Astrocyte (in vitro differentiated cells and primary cell): Measurements from ENCODE around the gene RYR2. TPM values are rescaled to one million over a fixed set of nuclear protein-coding genes. Genes with fewer than 3 reads are reported as not detected.

ENCODE experiments used
- DNase-seq: peaks from one replicate; pipeline ENCODE4 v3.0.0-alpha.2; 2010; ENCODE audit warnings: low read depth
- FAIRE-seq: peaks from 2 replicates; lab custom pipeline; 2011; peaks lifted over from hg19 to GRCh38; lab: Jason Lieb, UNC
- H2AFZ ChIP-seq: 2 replicates; pipeline ENCODE4 v1.6.0; 2012; ENCODE audit warnings: low read depth, low read length, inconsistent platforms
- H3K27ac ChIP-seq: 2 replicates; pipeline ENCODE4 v1.5.1; 2011; ENCODE audit warnings: low read depth, low read length, inconsistent platforms
- H3K27me3 ChIP-seq: 2 replicates; pipeline ENCODE4 v1.6.0; 2011; ENCODE audit warnings: low read length, inconsistent platforms; ENCODE audit not compliant: insufficient read depth
- H3K36me3 ChIP-seq: 2 replicates; pipeline ENCODE4 v1.5.1; 2011; ENCODE audit warnings: low read length, inconsistent platforms; ENCODE audit not compliant: insufficient read depth
- H3K4me1 ChIP-seq: 2 replicates; pipeline ENCODE4 v1.5.1; 2011; ENCODE audit warnings: low read length, inconsistent platforms; ENCODE audit not compliant: insufficient read depth
- H3K4me2 ChIP-seq: 2 replicates; pipeline ENCODE4 v1.6.0; 2012; ENCODE audit warnings: low read length, inconsistent platforms
- H3K4me3 ChIP-seq: 2 replicates; pipeline ENCODE4 v1.5.1; 2011; ENCODE audit warnings: low read depth, mild to moderate bottlenecking, low read length, inconsistent platforms; ENCODE audit not compliant: insufficient read depth
- H3K79me2 ChIP-seq: 2 replicates; pipeline ENCODE4 v1.6.0; 2012; ENCODE audit warnings: mild to moderate bottlenecking, low read length, inconsistent platforms; ENCODE audit not compliant: insufficient read depth
- H3K9ac ChIP-seq: 2 replicates; pipeline ENCODE4 v1.6.0; 2012; ENCODE audit warnings: mild to moderate bottlenecking, low read length, inconsistent platforms
- H3K9me3 ChIP-seq: 2 replicates; pipeline ENCODE4 v1.5.1; 2012; ENCODE audit warnings: low read depth, mild to moderate bottlenecking, low read length, inconsistent platforms; ENCODE audit not compliant: insufficient read depth
- H4K20me1 ChIP-seq: 2 replicates; pipeline ENCODE4 v1.6.0; 2012; ENCODE audit warnings: low read length, inconsistent platforms; ENCODE audit not compliant: insufficient read depth
- H3K27ac Mint-ChIP-seq: one replicate; pipeline ENCODE4 v1.8.0; 2021; ENCODE audit warnings: mild to moderate bottlenecking, mixed read lengths; ENCODE audit not compliant: unreplicated experiment
- H3K27me3 Mint-ChIP-seq: one replicate; pipeline ENCODE4 v1.8.0; 2021; ENCODE audit warnings: low read depth, mixed read lengths; ENCODE audit not compliant: unreplicated experiment
- H3K36me3 Mint-ChIP-seq: one replicate; pipeline ENCODE4 v1.8.0; 2021; ENCODE audit warnings: low read depth, mixed read lengths; ENCODE audit not compliant: unreplicated experiment
- H3K4me1 Mint-ChIP-seq: one replicate; pipeline ENCODE4 v1.8.0; 2021; ENCODE audit warnings: low read depth, mixed read lengths; ENCODE audit not compliant: unreplicated experiment
- H3K4me3 Mint-ChIP-seq: one replicate; pipeline ENCODE4 v1.8.0; 2021; ENCODE audit warnings: mild to moderate bottlenecking, moderate library complexity, mixed read lengths; ENCODE audit not compliant: unreplicated experiment
- H3K9me3 Mint-ChIP-seq: one replicate; pipeline ENCODE4 v1.8.0; 2021; ENCODE audit warnings: mild to moderate bottlenecking, mixed read lengths; ENCODE audit not compliant: unreplicated experiment
- CTCF ChIP-seq: IDR thresholded peaks from 2 replicates; pipeline ENCODE4 v1.5.1; 2011; ENCODE audit warnings: low read depth, mild to moderate bottlenecking, inconsistent platforms, low read length, moderate library complexity; ENCODE audit not compliant: insufficient read depth
- EZH2 ChIP-seq: IDR thresholded peaks from 2 replicates; pipeline ENCODE4 v1.6.1; 2012; ENCODE audit warnings: mild to moderate bottlenecking, low read length, inconsistent platforms; ENCODE audit not compliant: insufficient read depth
- total RNA-seq: library from RNA; stranded (reverse); gene quantifications from 2 replicates; pipeline ENCODE4 v1.2.1, GENCODE V29; 2021

Gene RYR2
- total RNA-seq, 1 donor from 2014 or later = 0.30 TPM

GRCh38 chr1:237542525-237543418 lies 500.8 kb downstream of the RYR2 start:
- no peak overlapping the region for H3K9ac ChIP-seq
- H3K27me3 Mint-ChIP-seq = no peaks in the 10 kb centered on the region
- no peak overlapping the region for H3K4me2 ChIP-seq

GRCh38 chr1:237553078-237553477 lies 511.1 kb downstream of the RYR2 start:
- no peaks in the 10 kb centered on the region for H3K79me2 ChIP-seq
- H2AFZ ChIP-seq = no peak overlapping the region
- Mint-ChIP-seq H3K27me3 (no peaks in the 10 kb centered on the region), H3K27ac (no peak overlapping the region), H3K36me3 (peaks cover 1% of the 10 kb centered on the region), H3K9me3 (peaks cover 3% of the 10 kb centered on the region), H3K4me3 (no peak overlapping the region), H3K4me1 (no peaks in the 10 kb centered on the region)
- no peaks in the 10 kb centered on the region for H3K4me1 ChIP-seq
- no peaks in the 10 kb centered on the region for H3K9me3 ChIP-seq
- H3K9ac ChIP-seq = no peak overlapping the region
- H3K4me3 ChIP-seq = no peak overlapping the region
- TF ChIP-seq EZH2 (no peak), CTCF (no peak)
- no peak for DNase-seq
- H3K4me2 ChIP-seq = no peak overlapping the region
- H4K20me1 ChIP-seq = no peaks in the 10 kb centered on the region
- no peak overlapping the region for H3K27ac ChIP-seq
- H3K27me3 ChIP-seq = no peaks in the 10 kb centered on the region
- no peaks in the 10 kb centered on the region for H3K36me3 ChIP-seq
- no peak for FAIRE-seq

More at GRCh38 chr1:237542525-237543418, 500.8 kb downstream of the RYR2 start:
- Mint-ChIP-seq H3K4me1 (no peaks in the 10 kb centered on the region), H3K27ac (no peak overlapping the region), H3K36me3 (no peaks in the 10 kb centered on the region), H3K4me3 (no peak overlapping the region), H3K9me3 (no peaks in the 10 kb centered on the region)
- Histone ChIP-seq H3K4me1 (no peaks in the 10 kb centered on the region), H3K79me2 (no peaks in the 10 kb centered on the region), H3K27me3 (no peaks in the 10 kb centered on the region), H3K9me3 (no peaks in the 10 kb centered on the region), H2AFZ (no peak overlapping the region), H3K27ac (no peak overlapping the region), H3K4me3 (no peak overlapping the region), H3K36me3 (no peaks in the 10 kb centered on the region), H4K20me1 (no peaks in the 10 kb centered on the region)
- DNase-seq = no peak
- no peak for TF ChIP-seq EZH2
- FAIRE-seq = no peak

- no peaks in the 10 kb centered on the region for H3K79me2 ChIP-seq
- FAIRE-seq (no peak), DNase-seq (no peak)
- Mint-ChIP-seq H3K4me1 (no peaks in the 10 kb centered on the region), H3K36me3 (no peaks in the 10 kb centered on the region), H3K27ac (no peak overlapping the region), H3K9me3 (peaks cover 3% of the 10 kb centered on the region), H3K27me3 (no peaks in the 10 kb centered on the region), H3K4me3 (no peak overlapping the region)
- H4K20me1 ChIP-seq = no peaks in the 10 kb centered on the region
- TF ChIP-seq EZH2 (no peak), CTCF (no peak)
- no peaks in the 10 kb centered on the region for H3K27me3 ChIP-seq
- H3K9ac ChIP-seq = no peak overlapping the region
- H3K36me3 ChIP-seq = no peaks in the 10 kb centered on the region
- H3K27ac ChIP-seq = no peak overlapping the region
- no peaks in the 10 kb centered on the region for H3K4me1 ChIP-seq
- H2AFZ ChIP-seq = no peak overlapping the region
- H3K9me3 ChIP-seq = no peaks in the 10 kb centered on the region
- no peak overlapping the region for H3K4me3 ChIP-seq
- H3K4me2 ChIP-seq = no peak overlapping the region
Measured at GRCh38 chr1:237556911-237557310, 514.9 kb downstream of the RYR2 start.
